ENCODE results near the gene SV2C.

- TF ChIP-seq CTCF (conservative IDR thresholded peaks at IDR 0.05; ENCODE audit: low read length) (no peak), EZH2phosphoT487 (IDR thresholded peaks at IDR 0.05; ENCODE audit: borderline replicate concordance) (no peak)
These were observed 293.7 kb downstream of the SV2C start for GRCh38 chr5:76376866-76377230.

Measured in Loucy (cell line).